Measurements from ENCODE around the gene RPS26.
A peak's percentile ranks its signal among the peaks of the same experiment; 100 is the strongest.

Gene RPS26

GRCh38 chr12:56041552-56042429 is at the start of gene RPS26:
TSS of gene RPS26 (plus strand) at chr12:56041918. CDS start at chr12:56042167, 249 bp downstream.
- peaks cover 24% of the 10 kb centered on the region for H3K4me1 Mint-ChIP-seq
- no peaks in the 10 kb centered on the region for H3K27me3 Mint-ChIP-seq (ENCODE audit: low read depth)
- H3K4me3 Mint-ChIP-seq = peak within 1 kb of the TSS; percentile 94 to 98 (median 97)
- peak within 1 kb of the TSS; percentile 97 to 98 (median 98) for H3K27ac Mint-ChIP-seq
- peak; percentile 53 to 69 (median 61) for TF ChIP-seq CTCF (IDR thresholded peaks at IDR 0.05; ENCODE audit: unreplicated experiment in 3 of 3)
- peaks cover 50% of the 10 kb centered on the region for H3K36me3 Mint-ChIP-seq (ENCODE audit: low read depth)
- H3K9me3 Mint-ChIP-seq = no peaks in the 10 kb centered on the region

GRCh38 chr12:55993230-55993853 is 48.4 kb upstream of the RPS26 start:
- H3K4me3 Mint-ChIP-seq = no peak overlapping the region
- peaks cover 4% of the 10 kb centered on the region for H3K4me1 Mint-ChIP-seq
- peaks cover 56% of the 10 kb centered on the region for H3K36me3 Mint-ChIP-seq (ENCODE audit: low read depth)
- H3K9me3 Mint-ChIP-seq = no peaks in the 10 kb centered on the region
- peak overlapping the region in 2 of 3 experiments; percentile 22 to 54 for H3K27ac Mint-ChIP-seq
- no peaks in the 10 kb centered on the region for H3K27me3 Mint-ChIP-seq (ENCODE audit: low read depth)
- no peak for TF ChIP-seq CTCF (IDR thresholded peaks at IDR 0.05; ENCODE audit: unreplicated experiment in 3 of 3)

GRCh38 chr12:55995366-55995765 is 46.4 kb upstream of the RPS26 start:
- H3K9me3 Mint-ChIP-seq = no peaks in the 10 kb centered on the region
- peaks cover 45% of the 10 kb centered on the region for H3K36me3 Mint-ChIP-seq (ENCODE audit: low read depth)
- H3K27me3 Mint-ChIP-seq (ENCODE audit: low read depth) = no peaks in the 10 kb centered on the region
- peaks cover 4% of the 10 kb centered on the region for H3K4me1 Mint-ChIP-seq
- peak overlapping the region in 1 of 3 experiments; percentile 98 for H3K27ac Mint-ChIP-seq
- no peak for TF ChIP-seq CTCF (IDR thresholded peaks at IDR 0.05; ENCODE audit: unreplicated experiment in 3 of 3)
- H3K4me3 Mint-ChIP-seq = no peak overlapping the region

GRCh38 chr12:55996201-55996714 is 45.5 kb upstream of the RPS26 start:
- Mint-ChIP-seq H3K27ac (peak overlapping the region; percentile 81 to 98 (median 96)), H3K27me3 (ENCODE audit: low read depth) (no peaks in the 10 kb centered on the region), H3K4me3 (peak overlapping the region; percentile 93 to 99 (median 98)), H3K4me1 (peaks cover 4% of the 10 kb centered on the region), H3K9me3 (no peaks in the 10 kb centered on the region), H3K36me3 (ENCODE audit: low read depth) (peaks cover 37% of the 10 kb centered on the region)
- TF ChIP-seq CTCF (IDR thresholded peaks at IDR 0.05; ENCODE audit: unreplicated experiment in 3 of 3) = peak; percentile 75 to 86 (median 80)

GRCh38 chr12:55996715-55997534 is 44.8 kb upstream of the RPS26 start, which contains the start of gene SUOX:
TSS of gene SUOX (plus strand) at chr12:55997276. CDS start at chr12:56002222, 4,946 bp downstream.
- peaks cover 37% of the 10 kb centered on the region for H3K36me3 Mint-ChIP-seq (ENCODE audit: low read depth)
- no peaks in the 10 kb centered on the region for H3K27me3 Mint-ChIP-seq (ENCODE audit: low read depth)
- H3K9me3 Mint-ChIP-seq = no peaks in the 10 kb centered on the region
- peak within 1 kb of the TSS; percentile 93 to 99 (median 98) for H3K4me3 Mint-ChIP-seq
- no peak for TF ChIP-seq CTCF (IDR thresholded peaks at IDR 0.05; ENCODE audit: unreplicated experiment in 3 of 3)
- H3K27ac Mint-ChIP-seq = peak within 1 kb of the TSS; percentile 81 to 98 (median 96)
- peaks cover 4% of the 10 kb centered on the region for H3K4me1 Mint-ChIP-seq

Data from nephron (organoid).